SK-N-SH (cell line): Measurements from ENCODE around the gene CLSTN2. TPM values are rescaled to one million over a fixed set of nuclear protein-coding genes. Genes with fewer than 3 reads are reported as not detected.

Experiments used
- CTCF ChIA-PET: fragments of 300-600, 350-600 bp; formaldehyde crosslinking; extraction: SDS; loops from one replicate; lab custom pipeline; 2021; lab: Yijun Ruan, JAX
- POLR2A ChIA-PET: fragments of 350-600 bp; sonication (Branson Sonifier 250); formaldehyde crosslinking; extraction: SDS; loops from one replicate; lab custom pipeline; 2020; ENCODE audit warnings: antibody characterized with exemption, inconsistent platforms; lab: Yijun Ruan, JAX
- DNase-seq: peaks from one replicate; pipeline ENCODE4 v3.0.0; 2012
- H2AFZ ChIP-seq: fragments of 200-600 bp; sonication (generic); 2 replicates; pipeline ENCODE4 v1.8.1; 2016; ENCODE audit warnings: antibody characterized with exemption, mild to moderate bottlenecking, low read depth
- H3F3A ChIP-seq: fragments of 200-600 bp; sonication (generic); replicated peaks from 2 replicates; pipeline ENCODE3; 2016; ENCODE audit warnings: antibody characterized with exemption, mild to moderate bottlenecking; ENCODE audit not compliant: insufficient read depth
- H3K27ac ChIP-seq, 2 experiments: fragments of 200-500 bp in 1 of 2; fragments of 200-600 bp in 1 of 2; sonication (Bioruptor generic) in 1 of 2; sonication (generic), shearing (Covaris generic) in 1 of 2; 2 replicates each; pipeline versions ENCODE4 v1.5.1 to v1.6.1; 2014 to 2016; ENCODE audit warnings: low read depth in 2 of 2, inconsistent platforms in 1 of 2, low read length in 1 of 2, mild to moderate bottlenecking in 1 of 2, mixed read lengths in 1 of 2
- H3K27me3 ChIP-seq: fragments of 200-600 bp; sonication (generic), shearing (Covaris generic); 2 replicates; pipeline ENCODE4 v1.6.1; 2016; ENCODE audit warnings: mixed run types; ENCODE audit not compliant: insufficient read depth
- H3K36me3 ChIP-seq, 2 experiments: fragments of 200-500 bp in 1 of 2; fragments of 200-600 bp in 1 of 2; sonication (Bioruptor generic) in 1 of 2; sonication (generic) in 1 of 2; replicated peaks in 1 of 2; 2 replicates each; pipeline versions ENCODE3 to v1.5.1; 2014 to 2016; ENCODE audit warnings: low read length in 1 of 2, mild to moderate bottlenecking in 1 of 2; ENCODE audit not compliant: insufficient read depth in 2 of 2, control insufficient read depth in 1 of 2
- H3K4me1 ChIP-seq, 2 experiments: fragments of 200-500 bp in 1 of 2; fragments of 200-600 bp in 1 of 2; sonication (Bioruptor generic) in 1 of 2; sonication (generic), shearing (Covaris generic) in 1 of 2; 2 replicates each; pipeline versions ENCODE4 v1.5.1 to v1.6.1; 2014 to 2016; ENCODE audit warnings: low read depth in 1 of 2, low read length in 1 of 2, mixed run types in 1 of 2; ENCODE audit not compliant: insufficient read depth in 2 of 2, control insufficient read depth in 1 of 2
- H3K4me2 ChIP-seq: fragments of 200-600 bp; sonication (generic), shearing (Covaris generic); 2 replicates; pipeline ENCODE4 v1.6.1; 2017; ENCODE audit warnings: mixed run types
- H3K4me3 ChIP-seq, 2 experiments: fragments of 200-500 bp in 1 of 2; fragments of 200-600 bp in 1 of 2; sonication (Bioruptor generic) in 1 of 2; sonication (generic), shearing (Covaris generic) in 1 of 2; 2 replicates each; pipeline versions ENCODE4 v1.5.1 to v1.8.1; 2014 to 2016; ENCODE audit warnings: low read depth in 2 of 2, inconsistent platforms in 1 of 2, low read length in 1 of 2, mild to moderate bottlenecking in 1 of 2, mixed read lengths in 1 of 2, moderate library complexity in 1 of 2
- H3K79me2 ChIP-seq: fragments of 200-600 bp; sonication (generic); 2 replicates; pipeline ENCODE4 v1.8.1; 2017; ENCODE audit warnings: mild to moderate bottlenecking; ENCODE audit not compliant: insufficient read depth
- H3K9ac ChIP-seq: fragments of 200-600 bp; sonication (generic); 2 replicates; pipeline ENCODE4 v1.6.1; 2017; ENCODE audit warnings: mixed run types
- H3K9me2 ChIP-seq: fragments of 200-600 bp; sonication (generic); 2 replicates; pipeline ENCODE4 v1.6.1; 2017; ENCODE audit warnings: mixed run types
- H3K9me3 ChIP-seq: fragments of 200-600 bp; sonication (generic); 2 replicates; pipeline ENCODE4 v1.6.1; 2017; ENCODE audit warnings: mixed run types, mild to moderate bottlenecking, moderate library complexity
- H4K20me1 ChIP-seq: fragments of 200-600 bp; sonication (generic); 2 replicates; pipeline ENCODE4 v1.6.1; 2017; ENCODE audit warnings: mild to moderate bottlenecking, mixed run types; ENCODE audit not compliant: insufficient read depth
- CHD2 ChIP-seq: fragments of 150-350 bp; IDR thresholded peaks from 2 replicates; pipeline ENCODE4 v1.6.1; 2018; ENCODE audit warnings: low read length; ENCODE audit not compliant: partially characterized antibody
- EP300 ChIP-seq, 2 experiments: IDR thresholded peaks; 2 replicates each; pipeline versions ENCODE4 v1.4.0 to v1.6.1; 2012; ENCODE audit warnings: borderline replicate concordance in 1 of 2, low read depth in 1 of 2, low read length in 1 of 2
- FOSL2 ChIP-seq: IDR thresholded peaks from 2 replicates; pipeline ENCODE4 v1.4.0; 2012; ENCODE audit warnings: low read depth, mild to moderate bottlenecking, moderate library complexity, borderline replicate concordance
- FOXJ3 ChIP-seq: sonication (generic); formaldehyde crosslinking; IDR thresholded peaks from 2 replicates; pipeline ENCODE4 v1.5.1; 2020; ENCODE audit warnings: mild to moderate bottlenecking, missing genetic modification reagents
- FOXM1 ChIP-seq: IDR thresholded peaks from 2 replicates; pipeline ENCODE4 v1.4.0; 2012; ENCODE audit warnings: low read depth, mild to moderate bottlenecking
- GATA2 ChIP-seq: sonication (generic); formaldehyde crosslinking; IDR thresholded peaks from 2 replicates; pipeline ENCODE4 v1.5.0; 2020; ENCODE audit warnings: mild to moderate bottlenecking, missing genetic modification reagents
- JUND ChIP-seq: IDR thresholded peaks from 2 replicates; pipeline ENCODE4 v1.4.0; 2012
- MAX ChIP-seq: IDR thresholded peaks from 2 replicates; pipeline ENCODE4 v1.4.0; 2012; ENCODE audit warnings: low read depth
- NFIC ChIP-seq: IDR thresholded peaks from 2 replicates; pipeline ENCODE4 v1.4.0; 2012; ENCODE audit warnings: borderline replicate concordance
- NRF1 ChIP-seq: IDR thresholded peaks from 2 replicates; pipeline ENCODE4 v1.6.1; 2012; ENCODE audit warnings: low read depth, mild to moderate bottlenecking, low read length
- PBX3 ChIP-seq: IDR thresholded peaks from 2 replicates; pipeline ENCODE4; 2012
- POLR2AphosphoS5 ChIP-seq: IDR thresholded peaks from 2 replicates; pipeline ENCODE4 v1.6.1; 2012; ENCODE audit warnings: low read depth, low read length
- REST ChIP-seq: IDR thresholded peaks from 2 replicates; pipeline ENCODE4 v1.6.1; 2012; ENCODE audit warnings: mild to moderate bottlenecking, low read depth, low read length, moderate library complexity
- RXRA ChIP-seq: IDR thresholded peaks from 2 replicates; pipeline ENCODE4 v1.4.0; 2012; ENCODE audit warnings: low read depth, mild to moderate bottlenecking, borderline replicate concordance
- SIN3A ChIP-seq: IDR thresholded peaks from 2 replicates; pipeline ENCODE4 v1.6.1; 2012; ENCODE audit warnings: low read depth, mild to moderate bottlenecking, low read length, moderate library complexity, borderline replicate concordance
- TAF1 ChIP-seq: IDR thresholded peaks from 2 replicates; pipeline ENCODE4 v1.6.1; 2012; ENCODE audit warnings: low read depth, mild to moderate bottlenecking, low read length, moderate library complexity, borderline replicate concordance
- USF2 ChIP-seq: fragments of 150-350 bp; IDR thresholded peaks from 2 replicates; pipeline ENCODE4 v1.6.1; 2017; ENCODE audit warnings: antibody characterized with exemption, low read length, low read depth, borderline replicate concordance
- ZBTB33 ChIP-seq: IDR thresholded peaks from 2 replicates; pipeline ENCODE4 v1.4.0; 2012; ENCODE audit warnings: low read depth, borderline replicate concordance
- WGBS: methylation state at CpG from one replicate; pipeline ENCODE4 v1.1.6; 2017; ENCODE audit warnings: low lambda C conversion rate; 5-methylcytosine and 5-hydroxymethylcytosine counted together
- polyA plus RNA-seq, 3 experiments: library from polyadenylated mRNA; depleted of rRNA; stranded (reverse); fragments of >200 nt; gene quantifications; 2 replicates each; pipeline ENCODE4 v1.2.3, GENCODE V29; 2012

Gene CLSTN2
- polyA plus RNA-seq, 1 of the 3 experiments (the other 2 are of a cell fraction), result 0.02 TPM

- POLR2A ChIA-PET, result interaction anchor here (1.3 kb wide), 1 partner anchor 19 kb away, joined by 5 read pairs; no protein-coding TSS in a partner anchor
- no peaks in the 10 kb centered on the region for H3K9me2 ChIP-seq
- no peak for DNase-seq
- peaks cover 0 to 23% of the 10 kb centered on the region in 2 experiments; a peak in 2 of 4 replicates for H3K4me1 ChIP-seq
- H3K9me3 ChIP-seq, result no peaks in the 10 kb centered on the region
- no peaks in the 10 kb centered on the region for H3K79me2 ChIP-seq
- no peak overlapping the region for H3K9ac ChIP-seq
- no peak overlapping the region for H3K4me3 ChIP-seq
- no peaks in the 10 kb centered on the region for H3K27me3 ChIP-seq
- TF ChIP-seq MAX, result no peak
- no peak for TF ChIP-seq NFIC
- TF ChIP-seq SIN3A, result no peak
- no peak for TF ChIP-seq RXRA
- no peak for TF ChIP-seq FOXM1
- TF ChIP-seq USF2, result no peak
- no peak for TF ChIP-seq PBX3
- TF ChIP-seq TAF1, result no peak
- no peak for TF ChIP-seq CHD2
- TF ChIP-seq NRF1, result no peak
- TF ChIP-seq, all 33 proteins: peak for 0
- CTCF ChIA-PET, result interaction anchor here (0.7 to 2.3 kb wide), 10 partner anchors 10 to 268 kb away, joined by 3 to 14 read pairs (median 4); no protein-coding TSS in a partner anchor
- H2AFZ ChIP-seq, result no peak overlapping the region
- no peaks in the 10 kb centered on the region for H3F3A ChIP-seq
- H3K4me2 ChIP-seq, result no peak overlapping the region
- no peaks in the 10 kb centered on the region for H4K20me1 ChIP-seq
- no peaks in the 10 kb centered on the region for H3K36me3 ChIP-seq
- H3K27ac ChIP-seq, result peak overlapping the region in 1 of 2 experiments; percentile 89; a peak in 1 of 4 replicates
- WGBS, result 21% methylated on average over 4 of the region's 4 CpGs
Measured at GRCh38 chr3:140205598-140205997, 270.6 kb downstream of the CLSTN2 start.

- peaks cover 0 to 23% of the 10 kb centered on the region in 2 experiments; a peak in 2 of 4 replicates for H3K4me1 ChIP-seq
- peak overlapping the region in 1 of 2 experiments; percentile 89; a peak in 2 of 4 replicates for H3K27ac ChIP-seq
- no peaks in the 10 kb centered on the region for H3F3A ChIP-seq
- H3K36me3 ChIP-seq, result no peaks in the 10 kb centered on the region
- H3K9me2 ChIP-seq, result no peaks in the 10 kb centered on the region
- CTCF ChIA-PET, result interaction anchor here (0.7 to 2.3 kb wide), 19 partner anchors 9 to 658 kb away, joined by 3 to 14 read pairs (median 3); no protein-coding TSS in a partner anchor
- no peaks in the 10 kb centered on the region for H3K9me3 ChIP-seq
- no peak overlapping the region for H3K4me2 ChIP-seq
- H3K4me3 ChIP-seq, result no peak overlapping the region
- no peak overlapping the region for H2AFZ ChIP-seq
- peak; percentile 57 for DNase-seq
- H4K20me1 ChIP-seq, result no peaks in the 10 kb centered on the region
- H3K9ac ChIP-seq, result no peak overlapping the region
- 0% methylated on average over 4 of the region's 4 CpGs for WGBS
- no peaks in the 10 kb centered on the region for H3K79me2 ChIP-seq
- POLR2A ChIA-PET, result interaction anchor here (1.3 kb wide), 1 partner anchor 20 kb away, joined by 5 read pairs; no protein-coding TSS in a partner anchor
- H3K27me3 ChIP-seq, result no peaks in the 10 kb centered on the region
- TF ChIP-seq EP300 (IDR thresholded peaks at IDR 0.05; ENCODE audit: borderline replicate concordance in 1 of 2, low read depth in 1 of 2, low read length in 1 of 2) (peak in 1 of 2 experiments; percentile 83; a peak in 2 of 4 replicates), FOSL2 (no peak), POLR2AphosphoS5 (no peak), ZBTB33 (no peak), JUND (no peak), TAF1 (no peak), FOXJ3 (CRISPR knock-in tag) (no peak; the same call in 1 of the 2 replicates), REST (peak; percentile 74), GATA2 (CRISPR knock-in tag) (peak; percentile 67)
Measured at GRCh38 chr3:140206196-140207040, 271.4 kb downstream of the CLSTN2 start.
